ENCODE results near the gene FTCD. TPM values are rescaled to one million over a fixed set of nuclear protein-coding genes. Genes with fewer than 3 reads are reported as not detected.
"Not testable (repeated sequence)": the region's sequence is repeated elsewhere in the genome, so short reads cannot be mapped to it uniquely, and the experiment has no call there.

Gene FTCD
- total RNA-seq, 1 donor from 2014 or later, result 8.8 TPM

DNA sequence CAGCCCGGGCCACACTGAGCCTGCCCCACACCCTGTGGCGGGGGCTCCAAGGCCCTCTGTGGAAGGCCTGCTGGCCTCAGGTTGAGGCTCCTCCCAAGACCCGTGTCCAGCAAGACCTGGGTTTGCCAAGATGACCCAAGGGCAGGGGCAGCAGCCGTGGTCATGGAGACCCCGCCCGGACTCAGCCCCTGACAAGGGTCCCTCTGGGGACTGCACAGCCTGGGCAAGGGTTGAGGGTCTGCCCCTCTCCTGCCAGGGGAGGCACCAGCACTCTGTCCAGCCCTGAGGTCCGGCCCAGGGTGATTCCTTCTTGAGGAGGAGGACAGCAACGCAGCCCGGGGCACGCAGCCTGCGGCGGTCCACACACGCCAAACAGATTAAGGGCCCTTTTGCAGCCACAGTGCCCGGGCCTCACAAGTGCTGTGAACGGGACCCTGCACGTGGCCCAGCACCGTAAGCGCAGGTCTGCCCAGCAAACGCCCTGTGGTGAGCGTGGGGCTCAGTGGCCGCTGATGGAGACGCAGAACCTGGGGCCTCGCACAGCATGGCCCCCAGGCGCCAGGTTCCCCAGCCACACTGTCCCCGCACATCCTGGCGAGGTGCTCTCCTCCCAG lies 25.5 kb upstream of the FTCD start:
- TF ChIP-seq, protein P1, sequence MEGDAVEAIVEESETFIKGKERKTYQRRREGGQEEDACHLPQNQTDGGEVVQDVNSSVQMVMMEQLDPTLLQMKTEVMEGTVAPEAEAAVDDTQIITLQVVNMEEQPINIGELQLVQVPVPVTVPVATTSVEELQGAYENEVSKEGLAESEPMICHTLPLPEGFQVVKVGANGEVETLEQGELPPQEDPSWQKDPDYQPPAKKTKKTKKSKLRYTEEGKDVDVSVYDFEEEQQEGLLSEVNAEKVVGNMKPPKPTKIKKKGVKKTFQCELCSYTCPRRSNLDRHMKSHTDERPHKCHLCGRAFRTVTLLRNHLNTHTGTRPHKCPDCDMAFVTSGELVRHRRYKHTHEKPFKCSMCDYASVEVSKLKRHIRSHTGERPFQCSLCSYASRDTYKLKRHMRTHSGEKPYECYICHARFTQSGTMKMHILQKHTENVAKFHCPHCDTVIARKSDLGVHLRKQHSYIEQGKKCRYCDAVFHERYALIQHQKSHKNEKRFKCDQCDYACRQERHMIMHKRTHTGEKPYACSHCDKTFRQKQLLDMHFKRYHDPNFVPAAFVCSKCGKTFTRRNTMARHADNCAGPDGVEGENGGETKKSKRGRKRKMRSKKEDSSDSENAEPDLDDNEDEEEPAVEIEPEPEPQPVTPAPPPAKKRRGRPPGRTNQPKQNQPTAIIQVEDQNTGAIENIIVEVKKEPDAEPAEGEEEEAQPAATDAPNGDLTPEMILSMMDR (IDR thresholded peaks at IDR 0.05; ENCODE audit: unreplicated experiment), result no peak
- no peak for DNase-seq (ENCODE audit: low spot score in 2 of 2, unreplicated experiment in 2 of 2)
- Mint-ChIP-seq H3K9me3 (peaks cover 23% of the 10 kb centered on the region), H3K4me3 (no peak overlapping the region), H3K4me1 (peaks cover 6% of the 10 kb centered on the region), H3K27ac (no peak overlapping the region), H3K27me3 (ENCODE audit: low read depth) (no peaks in the 10 kb centered on the region), H3K36me3 (peaks cover 23% of the 10 kb centered on the region)

DNA sequence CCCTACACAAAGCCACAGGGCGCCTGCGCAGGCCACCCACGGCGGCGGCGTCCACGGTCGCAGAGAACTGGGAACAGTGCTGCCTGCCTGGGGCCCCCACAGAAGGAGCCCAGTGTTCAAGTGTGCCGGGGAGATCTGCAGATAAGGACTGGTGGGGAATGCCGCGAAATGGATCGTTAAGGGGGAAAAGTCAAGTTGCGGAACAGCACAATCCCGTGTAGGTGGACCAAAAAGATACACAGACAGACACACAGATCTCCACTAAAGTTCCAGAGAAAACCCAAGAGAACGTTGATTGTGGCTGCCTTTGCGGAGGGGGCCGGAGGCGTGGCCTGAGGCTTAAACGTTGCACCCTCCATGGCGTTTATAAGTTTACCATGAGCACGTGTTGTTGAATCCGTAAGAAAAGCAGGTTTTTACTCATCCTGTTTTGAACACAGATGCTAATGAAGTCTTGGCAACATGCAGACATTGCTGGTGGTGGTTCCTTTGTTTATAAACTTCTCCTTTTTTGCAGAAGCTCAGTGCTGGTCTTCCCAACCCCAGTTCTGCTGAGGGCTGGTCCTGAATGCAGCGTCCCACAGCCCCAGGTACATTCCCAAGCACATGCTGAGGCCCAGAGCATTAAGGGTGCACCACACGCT lies 24.8 kb upstream of the FTCD start:
- no peak overlapping the region for H3K27ac Mint-ChIP-seq
- peaks cover 30% of the 10 kb centered on the region for H3K9me3 Mint-ChIP-seq
- no peaks in the 10 kb centered on the region for H3K27me3 Mint-ChIP-seq (ENCODE audit: low read depth)
- H3K36me3 Mint-ChIP-seq, result peaks cover 25% of the 10 kb centered on the region
- TF ChIP-seq, protein P1 (IDR thresholded peaks at IDR 0.05; ENCODE audit: unreplicated experiment), result no peak
- DNase-seq (ENCODE audit: low spot score in 2 of 2, unreplicated experiment in 2 of 2), result no peak
- no peak overlapping the region for H3K4me3 Mint-ChIP-seq
- peaks cover 2% of the 10 kb centered on the region for H3K4me1 Mint-ChIP-seq

DNA sequence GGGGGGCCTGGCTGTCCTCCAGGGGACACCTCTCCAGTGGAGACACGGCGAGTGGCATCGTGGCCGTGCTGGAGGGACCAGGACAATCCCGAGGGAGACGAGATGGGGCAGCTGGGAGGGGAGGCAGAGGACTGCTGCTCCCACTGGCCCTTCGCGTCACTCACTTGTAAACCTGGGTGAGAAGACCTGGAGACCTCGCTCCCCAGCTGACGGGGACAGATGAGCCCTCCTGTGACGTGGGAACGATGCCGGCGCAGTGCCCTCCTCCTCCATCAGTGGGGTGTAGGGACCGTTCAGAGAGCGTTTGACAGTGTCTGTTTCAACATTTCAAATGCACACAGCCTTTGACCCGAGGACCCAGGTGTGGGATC lies 24.3 kb upstream of the FTCD start:
- H3K27ac Mint-ChIP-seq, result no peak overlapping the region
- TF ChIP-seq, protein P1 (IDR thresholded peaks at IDR 0.05; ENCODE audit: unreplicated experiment), result no peak
- peaks cover 2% of the 10 kb centered on the region for H3K4me1 Mint-ChIP-seq
- H3K36me3 Mint-ChIP-seq, result peaks cover 30% of the 10 kb centered on the region
- peaks cover 35% of the 10 kb centered on the region for H3K9me3 Mint-ChIP-seq
- DNase-seq (ENCODE audit: low spot score in 2 of 2, unreplicated experiment in 2 of 2), result no peak
- H3K27me3 Mint-ChIP-seq (ENCODE audit: low read depth), result no peaks in the 10 kb centered on the region
- no peak overlapping the region for H3K4me3 Mint-ChIP-seq

DNA sequence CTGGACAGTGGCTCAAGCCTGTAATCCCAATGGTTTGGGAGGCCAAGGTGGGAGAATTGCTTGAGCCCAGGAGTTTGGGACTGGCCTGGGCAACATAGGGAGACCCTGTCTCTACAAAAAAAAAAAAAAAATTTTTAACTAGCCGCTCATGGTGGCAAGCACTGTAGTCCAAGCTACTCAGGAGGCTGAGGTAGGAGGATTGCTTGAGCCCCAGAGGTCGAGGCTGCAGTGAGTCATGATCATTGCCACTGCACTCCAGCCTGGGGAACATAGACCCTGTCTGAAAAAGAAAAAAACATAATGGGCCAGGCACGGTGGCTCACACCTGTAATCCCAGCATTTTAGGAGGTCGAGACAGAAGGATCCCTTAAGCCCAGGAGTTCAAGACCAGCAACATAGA lies 23.6 kb upstream of the FTCD start:
- H3K9me3 Mint-ChIP-seq, result peaks cover 40% of the 10 kb centered on the region
- H3K27ac Mint-ChIP-seq, result no peak overlapping the region
- no peaks in the 10 kb centered on the region for H3K27me3 Mint-ChIP-seq (ENCODE audit: low read depth)
- DNase-seq (ENCODE audit: low spot score in 2 of 2, unreplicated experiment in 2 of 2), result no peak
- H3K36me3 Mint-ChIP-seq, result peaks cover 34% of the 10 kb centered on the region
- H3K4me3 Mint-ChIP-seq, result no peak overlapping the region
- peaks cover 2% of the 10 kb centered on the region for H3K4me1 Mint-ChIP-seq
- TF ChIP-seq, protein P1 (IDR thresholded peaks at IDR 0.05; ENCODE audit: unreplicated experiment), result no peak

DNA sequence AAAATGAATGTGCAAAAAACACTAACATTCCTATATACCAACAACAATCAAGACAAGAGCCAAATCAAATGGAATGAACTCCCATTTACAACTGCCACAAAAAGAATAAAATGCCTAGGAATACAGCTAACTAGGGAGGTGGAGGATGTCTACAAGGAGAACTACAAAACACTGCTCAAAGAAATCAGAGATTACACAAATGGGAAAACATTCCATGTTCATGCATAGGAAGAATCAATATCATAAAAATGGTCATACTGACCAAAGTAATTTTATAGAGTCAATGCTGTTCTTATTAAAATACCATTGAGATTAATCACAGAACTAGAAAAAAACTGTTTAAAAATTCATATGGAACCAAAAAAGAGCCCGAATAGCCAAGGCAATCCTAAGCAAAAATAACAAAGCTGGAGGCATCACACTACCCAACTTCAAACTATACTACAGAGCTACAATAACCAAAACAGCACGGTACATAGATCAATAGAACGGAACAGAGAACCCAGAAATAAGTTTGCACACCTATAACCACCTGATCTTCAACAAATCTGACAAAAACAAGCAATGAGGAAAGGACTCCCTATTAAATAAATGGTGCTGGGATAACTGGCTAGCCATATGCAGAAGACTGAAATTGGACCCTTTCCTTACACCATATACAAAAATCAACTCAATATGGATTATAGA lies 21.2 kb upstream of the FTCD start:
- DNase-seq (ENCODE audit: low spot score in 2 of 2, unreplicated experiment in 2 of 2); H3K27me3 Mint-ChIP-seq (ENCODE audit: low read depth): not testable (repeated sequence)
- H3K9me3 Mint-ChIP-seq, result peaks cover 40% of the 10 kb centered on the region

DNA sequence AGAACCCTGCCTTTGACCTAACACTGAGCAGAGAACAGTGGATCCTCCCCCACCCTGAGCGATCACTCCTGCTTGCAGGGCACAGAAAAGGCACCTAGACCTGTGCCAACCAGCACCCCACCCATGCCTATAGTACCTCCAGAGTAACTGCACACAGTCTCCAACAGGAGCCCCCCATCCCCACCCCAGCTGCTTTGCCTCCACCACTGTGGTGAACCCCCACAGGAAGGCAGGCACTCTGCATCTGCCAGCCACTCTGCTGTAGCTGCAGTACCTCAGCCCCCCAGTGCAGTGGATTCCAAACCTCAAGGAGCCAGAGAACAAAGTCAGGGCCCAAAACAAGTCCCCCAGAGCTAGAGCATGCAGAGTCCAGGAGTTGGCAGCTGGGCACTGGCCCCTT lies 18.2 kb upstream of the FTCD start:
- H3K27me3 Mint-ChIP-seq (ENCODE audit: low read depth), result no peaks in the 10 kb centered on the region
- H3K4me1 Mint-ChIP-seq, result no peaks in the 10 kb centered on the region
- H3K27ac Mint-ChIP-seq, result no peak overlapping the region
- H3K36me3 Mint-ChIP-seq, result peaks cover 50% of the 10 kb centered on the region
- peaks cover 40% of the 10 kb centered on the region for H3K9me3 Mint-ChIP-seq
- no peak for DNase-seq (ENCODE audit: low spot score in 2 of 2, unreplicated experiment in 2 of 2)
- H3K4me3 Mint-ChIP-seq, result no peak overlapping the region
- TF ChIP-seq, protein P1 (IDR thresholded peaks at IDR 0.05; ENCODE audit: unreplicated experiment), result no peak

More for the DNA sequence above, 21.2 kb upstream of the FTCD start:
- peaks cover 50% of the 10 kb centered on the region for H3K36me3 Mint-ChIP-seq
- H3K4me1 Mint-ChIP-seq, H3K4me3 Mint-ChIP-seq, H3K27ac Mint-ChIP-seq: not testable (repeated sequence)
